ENCODE measurements around the gene OR7G3. TPM values are rescaled to one million over a fixed set of nuclear protein-coding genes. Genes with fewer than 3 reads are reported as not detected.

The OR7G3 gene
- polyA plus RNA-seq, 1 donor from 2014 or later, result not detected

DNA sequence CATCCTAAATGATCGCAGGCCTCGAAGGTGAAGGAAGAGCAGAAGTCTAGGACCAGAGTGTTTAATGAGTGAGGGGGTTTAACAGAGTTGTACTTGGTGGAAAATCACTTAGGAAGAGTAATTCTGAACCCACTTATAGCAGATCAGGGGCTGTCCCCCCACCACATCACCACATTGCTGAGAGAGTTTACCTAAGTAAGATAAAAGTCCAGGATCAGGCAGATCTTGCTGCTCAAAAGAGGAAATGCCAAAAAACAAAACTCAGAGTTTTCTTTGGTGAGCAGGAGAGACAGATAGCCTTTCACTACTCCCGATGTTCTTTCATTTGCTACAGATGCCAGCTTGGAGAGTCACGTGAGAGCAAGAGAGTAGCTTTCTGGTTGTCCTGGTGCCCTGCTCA, 28.8 kb upstream of the OR7G3 start:
- Histone ChIP-seq H3K9ac (ENCODE audit: low read length) (no peak overlapping the region), H3K9me3 (ENCODE audit: low read length) (peaks cover 22% of the 10 kb centered on the region), H2AFZ (ENCODE audit: low read depth, low read length) (no peak overlapping the region), H3K79me2 (replicated peaks; ENCODE audit: insufficient read depth, low read length) (peaks cover 29% of the 10 kb centered on the region), H3K36me3 (ENCODE audit: insufficient read depth, low read length) (peaks cover 28% of the 10 kb centered on the region), H3K27ac (ENCODE audit: low read length) (no peak overlapping the region), H3K9me2 (ENCODE audit: insufficient read depth, low read length) (no peaks in the 10 kb centered on the region), H4K20me1 (ENCODE audit: insufficient read depth) (no peaks in the 10 kb centered on the region), H3K27me3 (ENCODE audit: insufficient read depth, low read depth, low read length) (no peaks in the 10 kb centered on the region), H3K4me2 (ENCODE audit: low read length) (no peak overlapping the region), H3F3A (ENCODE audit: insufficient read depth, low read length, poor library complexity, severe bottlenecking) (no peaks in the 10 kb centered on the region), H3K4me3 (ENCODE audit: low read length) (no peak overlapping the region)
- TF ChIP-seq SMC3 (conservative IDR thresholded peaks at IDR 0.05; ENCODE audit: poor library complexity) (no peak), EP300 (conservative IDR thresholded peaks at IDR 0.05; ENCODE audit: poor library complexity, severe bottlenecking) (no peak), TAF1 (IDR thresholded peaks at IDR 0.05; ENCODE audit: low read depth) (no peak), RAD21 (conservative IDR thresholded peaks at IDR 0.05) (no peak)
- TF ChIP-seq, protein P1, sequence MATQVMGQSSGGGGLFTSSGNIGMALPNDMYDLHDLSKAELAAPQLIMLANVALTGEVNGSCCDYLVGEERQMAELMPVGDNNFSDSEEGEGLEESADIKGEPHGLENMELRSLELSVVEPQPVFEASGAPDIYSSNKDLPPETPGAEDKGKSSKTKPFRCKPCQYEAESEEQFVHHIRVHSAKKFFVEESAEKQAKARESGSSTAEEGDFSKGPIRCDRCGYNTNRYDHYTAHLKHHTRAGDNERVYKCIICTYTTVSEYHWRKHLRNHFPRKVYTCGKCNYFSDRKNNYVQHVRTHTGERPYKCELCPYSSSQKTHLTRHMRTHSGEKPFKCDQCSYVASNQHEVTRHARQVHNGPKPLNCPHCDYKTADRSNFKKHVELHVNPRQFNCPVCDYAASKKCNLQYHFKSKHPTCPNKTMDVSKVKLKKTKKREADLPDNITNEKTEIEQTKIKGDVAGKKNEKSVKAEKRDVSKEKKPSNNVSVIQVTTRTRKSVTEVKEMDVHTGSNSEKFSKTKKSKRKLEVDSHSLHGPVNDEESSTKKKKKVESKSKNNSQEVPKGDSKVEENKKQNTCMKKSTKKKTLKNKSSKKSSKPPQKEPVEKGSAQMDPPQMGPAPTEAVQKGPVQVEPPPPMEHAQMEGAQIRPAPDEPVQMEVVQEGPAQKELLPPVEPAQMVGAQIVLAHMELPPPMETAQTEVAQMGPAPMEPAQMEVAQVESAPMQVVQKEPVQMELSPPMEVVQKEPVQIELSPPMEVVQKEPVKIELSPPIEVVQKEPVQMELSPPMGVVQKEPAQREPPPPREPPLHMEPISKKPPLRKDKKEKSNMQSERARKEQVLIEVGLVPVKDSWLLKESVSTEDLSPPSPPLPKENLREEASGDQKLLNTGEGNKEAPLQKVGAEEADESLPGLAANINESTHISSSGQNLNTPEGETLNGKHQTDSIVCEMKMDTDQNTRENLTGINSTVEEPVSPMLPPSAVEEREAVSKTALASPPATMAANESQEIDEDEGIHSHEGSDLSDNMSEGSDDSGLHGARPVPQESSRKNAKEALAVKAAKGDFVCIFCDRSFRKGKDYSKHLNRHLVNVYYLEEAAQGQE (IDR thresholded peaks at IDR 0.05; ENCODE audit: borderline replicate concordance), result no peak

DNA sequence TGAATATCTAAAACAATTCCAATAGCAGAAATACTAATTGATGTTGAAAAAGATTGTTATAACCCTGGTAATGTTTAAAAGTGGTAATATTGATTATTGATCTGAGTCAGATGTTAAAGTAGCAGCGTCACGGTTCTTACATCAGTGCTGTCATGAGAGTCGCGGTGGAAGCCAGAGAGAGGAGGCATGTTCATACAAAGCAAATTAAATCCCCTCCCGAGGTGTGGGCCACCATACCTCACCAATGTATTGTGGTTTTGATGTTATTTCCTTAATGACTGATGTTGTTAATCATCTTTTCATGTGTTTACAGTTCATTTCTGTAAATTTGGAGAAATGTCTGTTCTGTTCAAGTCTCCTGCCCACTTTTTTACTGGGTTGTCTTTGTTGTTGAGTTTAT, 24.6 kb upstream of the OR7G3 start:
- Histone ChIP-seq H3K9me3 (ENCODE audit: low read length) (peaks cover 32% of the 10 kb centered on the region), H3K27me3 (ENCODE audit: insufficient read depth, low read depth, low read length) (no peaks in the 10 kb centered on the region), H3K9me2 (ENCODE audit: insufficient read depth, low read length) (no peaks in the 10 kb centered on the region), H2AFZ (ENCODE audit: low read depth, low read length) (no peak overlapping the region), H4K20me1 (ENCODE audit: insufficient read depth) (no peaks in the 10 kb centered on the region), H3K4me2 (ENCODE audit: low read length) (no peak overlapping the region), H3K36me3 (ENCODE audit: insufficient read depth, low read length) (peaks cover 19% of the 10 kb centered on the region), H3K79me2 (replicated peaks; ENCODE audit: insufficient read depth, low read length) (peaks cover 62% of the 10 kb centered on the region), H3K4me3 (ENCODE audit: low read length) (no peak overlapping the region), H3F3A (ENCODE audit: insufficient read depth, low read length, poor library complexity, severe bottlenecking) (no peaks in the 10 kb centered on the region), H3K9ac (ENCODE audit: low read length) (no peak overlapping the region), H3K27ac (ENCODE audit: low read length) (no peak overlapping the region)
- no peak for TF ChIP-seq CTCF (IDR thresholded peaks at IDR 0.05; ENCODE audit: poor library complexity, severe bottlenecking)
- no peak for TF ChIP-seq MXI1 (conservative IDR thresholded peaks at IDR 0.05; ENCODE audit: poor library complexity, severe bottlenecking)
- TF ChIP-seq RAD21 (conservative IDR thresholded peaks at IDR 0.05), result no peak
- TF ChIP-seq, protein P1 (IDR thresholded peaks at IDR 0.05; ENCODE audit: borderline replicate concordance), result no peak
- TF ChIP-seq SMC3 (conservative IDR thresholded peaks at IDR 0.05; ENCODE audit: poor library complexity), result no peak
- no peak for TF ChIP-seq EZH2 (IDR thresholded peaks at IDR 0.05; ENCODE audit: borderline replicate concordance, insufficient read depth, low read length, poor library complexity, severe bottlenecking)
- no peak for TF ChIP-seq EP300 (conservative IDR thresholded peaks at IDR 0.05; ENCODE audit: poor library complexity, severe bottlenecking)
- TF ChIP-seq POLR2AphosphoS5 (IDR thresholded peaks at IDR 0.05), result no peak

Data from neural cell (in vitro differentiated cells).